Left renal pelvis (tissue), 4 donors: ENCODE data around the gene NOX1. TPM values are rescaled to one million over a fixed set of nuclear protein-coding genes. Genes with fewer than 3 reads are reported as not detected.

Experiments used
- DNase-seq, 4 donors: peaks; one replicate each; pipeline ENCODE4 v3.0.0-alpha.2; 2013; ENCODE audit warnings: low read depth in 4 of 4, low spot score in 3 of 4
- polyA plus RNA-seq, 4 donors: library from polyadenylated mRNA; unstranded; fragments of 120-200 nt; gene quantifications; one replicate each; pipeline ENCODE4 v1.2.1, GENCODE V29; 2013; ENCODE audit not compliant: insufficient read length in 4 of 4

Gene NOX1
- polyA plus RNA-seq = 1 to 10 TPM in 3 of 4 donors, under 1 TPM in 1; 0.48 to 1.4 (median 1.1) TPM

- no peak for DNase-seq
These were observed at the start of gene NOX1 for GRCh38 chrX:100874325-100874724. Gene NOX1, minus strand, starts transcription at chrX:100874359. Its CDS starts 220 bp downstream, at chrX:100874139.

GRCh38 chrX:100915562-100915961, 41.4 kb upstream of the NOX1 start:
- no peak for DNase-seq

- DNase-seq = no peak
These were observed 39.0 kb upstream of the NOX1 start for GRCh38 chrX:100913111-100913510.

GRCh38 chrX:100911731-100912130, 37.6 kb upstream of the NOX1 start:
- DNase-seq = no peak

- DNase-seq = no peak
These were observed 31.5 kb upstream of the NOX1 start for GRCh38 chrX:100905620-100906019.

- DNase-seq = no peak
These were observed 30.3 kb upstream of the NOX1 start for GRCh38 chrX:100904433-100904832.

GRCh38 chrX:100895365-100896075, 21.4 kb upstream of the NOX1 start:
- DNase-seq = no peak

GRCh38 chrX:100883654-100884053, 9.5 kb upstream of the NOX1 start:
- DNase-seq = no peak

GRCh38 chrX:100880368-100880767, 6.2 kb upstream of the NOX1 start:
- DNase-seq = no peak

GRCh38 chrX:100871594-100872560, 2.3 kb downstream of the NOX1 start:
- DNase-seq = no peak

GRCh38 chrX:100870527-100870926, 3.6 kb downstream of the NOX1 start:
- DNase-seq = no peak

- DNase-seq = no peak
These were observed 5.9 kb downstream of the NOX1 start for GRCh38 chrX:100868273-100868672.

- no peak for DNase-seq
These were observed 9.3 kb downstream of the NOX1 start for GRCh38 chrX:100864657-100865391.

- DNase-seq = peak in 2 of 4 donors; percentile 3 to 17
These were observed 10.8 kb downstream of the NOX1 start for GRCh38 chrX:100863326-100863864.

GRCh38 chrX:100852810-100853209, 21.3 kb downstream of the NOX1 start:
- DNase-seq = no peak

- no peak for DNase-seq
These were observed 23.8 kb downstream of the NOX1 start for GRCh38 chrX:100850317-100850716.

- no peak for DNase-seq
These were observed 42.8 kb downstream of the NOX1 start for GRCh38 chrX:100831219-100831946.

GRCh38 chrX:100830547-100830946, 43.6 kb downstream of the NOX1 start:
- DNase-seq = no peak

GRCh38 chrX:100830143-100830542, 44.0 kb downstream of the NOX1 start:
- no peak for DNase-seq

- no peak for DNase-seq
These were observed 44.4 kb downstream of the NOX1 start for GRCh38 chrX:100829730-100830129.
